WERI-Rb-1 (cell line): ENCODE data around the gene NUPR1.
"Not testable (repeated sequence)": the region's sequence is repeated elsewhere in the genome, so short reads cannot be mapped to it uniquely, and the experiment has no call there.

Experiments used
- DNase-seq: peaks from one replicate; pipeline ENCODE4 v3.0.0-alpha.2; 2020
- H3K27ac ChIP-seq: fragments of 250-450 bp; sonication (Bioruptor Pico); 2 replicates; pipeline ENCODE4 v1.5.1; 2020; ENCODE audit warnings: mild to moderate bottlenecking, moderate library complexity
- H3K27me3 ChIP-seq: fragments of 250-450 bp; sonication (Bioruptor Pico); 2 replicates; pipeline ENCODE4 v1.5.1; 2021; ENCODE audit warnings: mild to moderate bottlenecking, low read depth, moderate library complexity; ENCODE audit not compliant: insufficient read depth, severe bottlenecking
- H3K36me3 ChIP-seq: fragments of 250-450 bp; sonication (Bioruptor Pico); 2 replicates; pipeline ENCODE4 v1.5.1; 2020; ENCODE audit warnings: mild to moderate bottlenecking, moderate library complexity
- H3K4me3 ChIP-seq: 2 replicates; pipeline ENCODE4 v1.5.1; 2011; ENCODE audit warnings: low read depth, mild to moderate bottlenecking, control low read depth, low read length
- H3K9me3 ChIP-seq: fragments of 250-450 bp; sonication (Bioruptor Pico); 2 replicates; pipeline ENCODE4 v1.5.1; 2021; ENCODE audit warnings: mild to moderate bottlenecking, moderate library complexity; ENCODE audit not compliant: severe bottlenecking
- CTCF ChIP-seq: IDR thresholded peaks from 2 replicates; pipeline ENCODE4 v1.5.1; 2011; ENCODE audit warnings: low read depth, mild to moderate bottlenecking, control low read depth, inconsistent platforms, low read length

The NUPR1 gene

GRCh38 chr16:28549301-28549899 is 10.6 kb upstream of the NUPR1 start:
- Histone ChIP-seq H3K4me3 (no peak overlapping the region), H3K27me3 (no peaks in the 10 kb centered on the region), H3K36me3 (no peaks in the 10 kb centered on the region), H3K27ac (no peak overlapping the region), H3K9me3 (no peaks in the 10 kb centered on the region)
- no peak for DNase-seq
- TF ChIP-seq CTCF: peak; percentile 42; the same call in 1 of the 2 replicates

DNA sequence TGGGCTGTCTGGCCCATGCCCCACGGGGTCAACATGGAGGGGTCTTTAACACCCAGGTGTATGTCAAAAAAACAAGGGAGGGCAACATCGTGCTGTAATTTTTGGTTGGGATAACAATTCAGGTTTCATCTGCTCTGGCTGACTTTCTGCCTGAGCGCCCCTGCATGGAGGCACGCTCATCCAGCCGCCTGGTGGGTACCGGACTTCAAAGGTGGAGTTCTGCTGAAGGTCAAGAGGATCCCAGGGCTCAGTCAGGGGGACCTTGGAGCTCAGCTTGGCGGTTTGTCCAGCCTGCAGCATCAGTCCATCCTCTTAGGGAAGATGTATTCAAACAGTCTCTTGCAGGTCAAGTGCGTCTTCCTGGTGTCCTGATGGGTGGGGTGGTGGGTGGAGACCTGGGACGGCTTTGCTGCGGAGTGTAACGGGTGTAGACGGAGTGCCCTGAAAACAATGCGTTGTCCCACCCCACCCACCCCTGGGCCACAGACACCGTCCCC is 9.6 kb upstream of the NUPR1 start:
- H3K27ac ChIP-seq: no peak overlapping the region
- no peaks in the 10 kb centered on the region for H3K9me3 ChIP-seq
- no peaks in the 10 kb centered on the region for H3K27me3 ChIP-seq
- no peak overlapping the region for H3K4me3 ChIP-seq
- no peak for DNase-seq
- TF ChIP-seq CTCF: no peak
- H3K36me3 ChIP-seq: no peaks in the 10 kb centered on the region

DNA sequence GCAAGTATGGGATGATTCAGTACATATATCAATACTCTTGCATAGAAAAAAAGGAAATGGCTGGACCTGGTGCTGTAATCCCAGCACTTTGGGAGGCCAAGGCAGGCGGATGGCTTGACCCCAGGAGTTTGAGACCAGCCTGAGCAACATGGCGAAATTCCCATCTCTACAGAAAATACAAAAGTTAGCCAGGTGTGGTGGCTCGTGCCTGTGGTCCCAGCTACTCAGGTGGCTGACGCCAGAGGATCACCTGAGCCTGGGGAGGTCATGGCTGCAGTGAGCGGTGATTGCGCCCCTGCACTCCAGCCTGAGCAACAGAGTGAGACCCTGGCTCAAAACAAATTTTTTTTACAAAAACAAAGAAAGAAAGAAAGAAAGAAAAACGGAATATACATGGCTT is 7.9 kb upstream of the NUPR1 start:
- no peak for DNase-seq
- H3K36me3 ChIP-seq: no peaks in the 10 kb centered on the region
- H3K27me3 ChIP-seq: no peaks in the 10 kb centered on the region
- no peak overlapping the region for H3K4me3 ChIP-seq
- H3K27ac ChIP-seq: no peak overlapping the region
- no peak for TF ChIP-seq CTCF
- H3K9me3 ChIP-seq: no peaks in the 10 kb centered on the region

- not testable (repeated sequence) for H3K36me3 ChIP-seq, H3K9me3 ChIP-seq, H3K27ac ChIP-seq, H3K4me3 ChIP-seq, H3K27me3 ChIP-seq, DNase-seq
Measured at GRCh38 chr16:28545964-28546363, 7.2 kb upstream of the NUPR1 start.

DNA sequence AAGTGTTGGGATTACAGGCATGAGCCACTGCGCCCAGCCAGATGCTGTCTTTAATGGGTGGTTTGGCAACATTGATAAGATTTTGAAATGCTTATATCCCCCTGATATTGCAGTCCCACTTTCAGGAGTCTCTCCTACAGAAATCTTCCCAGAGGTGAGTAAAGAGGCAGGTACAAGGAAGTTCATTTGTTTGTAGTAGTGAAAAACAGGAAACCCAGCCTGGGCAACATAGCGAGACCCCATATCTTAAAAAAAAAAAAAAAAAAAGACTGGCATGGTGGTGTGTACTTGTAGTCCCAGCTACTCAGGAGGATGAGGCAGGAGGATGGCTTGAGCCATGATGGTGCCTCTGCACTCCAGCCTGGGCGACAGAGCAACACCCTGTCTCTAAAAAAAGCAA is 6.2 kb upstream of the NUPR1 start:
- no peak overlapping the region for H3K27ac ChIP-seq
- H3K4me3 ChIP-seq: no peak overlapping the region
- no peaks in the 10 kb centered on the region for H3K27me3 ChIP-seq
- no peak for TF ChIP-seq CTCF
- no peaks in the 10 kb centered on the region for H3K9me3 ChIP-seq
- H3K36me3 ChIP-seq: no peaks in the 10 kb centered on the region
- no peak for DNase-seq

DNA sequence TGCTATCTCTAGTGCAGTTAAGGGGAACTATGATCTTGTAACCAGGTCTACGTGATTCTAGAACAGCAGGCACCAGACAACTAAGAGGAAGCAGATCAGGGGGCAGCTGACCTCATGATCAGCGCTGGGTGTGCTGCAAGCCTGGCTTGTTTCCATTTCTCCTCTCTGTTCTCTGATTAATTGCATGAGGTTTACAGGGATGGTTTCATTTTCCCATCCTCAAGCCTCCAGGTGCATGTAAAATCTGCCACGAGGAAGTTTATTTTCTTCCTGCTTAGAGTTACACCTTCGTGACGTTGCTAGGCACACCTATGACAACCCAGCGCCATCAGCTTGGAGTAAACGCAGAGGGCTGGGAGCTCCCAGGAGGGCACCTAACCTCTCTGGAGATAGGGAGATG is 4.3 kb upstream of the NUPR1 start:
- no peak for TF ChIP-seq CTCF
- Histone ChIP-seq H3K36me3 (no peaks in the 10 kb centered on the region), H3K4me3 (no peak overlapping the region), H3K27ac (no peak overlapping the region), H3K9me3 (no peaks in the 10 kb centered on the region), H3K27me3 (no peaks in the 10 kb centered on the region)
- no peak for DNase-seq
